Subcutaneous abdominal adipose tissue (tissue), 5 donors: ENCODE results near the gene FXR1.

ENCODE experiments used
- H3K27ac ChIP-seq: one replicate; pipeline ENCODE4 v1.7.0; 2013; ENCODE audit warnings: low read depth, mild to moderate bottlenecking, inconsistent platforms, low read length, moderate library complexity
- H3K27me3 ChIP-seq, 5 donors: one replicate each; pipeline ENCODE4 v1.7.0; 2013; ENCODE audit warnings: low read length in 5 of 5, inconsistent platforms in 1 of 5; ENCODE audit not compliant: control insufficient read depth in 5 of 5, insufficient read depth in 4 of 5
- H3K36me3 ChIP-seq, 5 donors: one replicate each; pipeline ENCODE4 v1.7.0; 2013; ENCODE audit warnings: low read length in 5 of 5; ENCODE audit not compliant: control insufficient read depth in 5 of 5, insufficient read depth in 5 of 5
- H3K4me1 ChIP-seq, 5 donors: one replicate each; pipeline ENCODE4 v1.7.0; 2013; ENCODE audit warnings: low read length in 5 of 5, mild to moderate bottlenecking in 3 of 5, moderate library complexity in 1 of 5; ENCODE audit not compliant: control insufficient read depth in 5 of 5, insufficient read depth in 5 of 5
- H3K4me3 ChIP-seq, 5 donors: one replicate each; pipeline ENCODE4 v1.7.0; 2013; ENCODE audit warnings: low read length in 5 of 5, low read depth in 1 of 5
- H3K9ac ChIP-seq, 5 donors: one replicate each; pipeline ENCODE4 v1.7.0; 2013; ENCODE audit warnings: low read length in 5 of 5, mild to moderate bottlenecking in 4 of 5, moderate library complexity in 3 of 5
- H3K9me3 ChIP-seq, 5 donors: one replicate each; pipeline ENCODE4 v1.7.0; 2013; ENCODE audit warnings: low read length in 5 of 5; ENCODE audit not compliant: control insufficient read depth in 5 of 5
- donor health status: healthy.
- donor health status: healthy.
- donor health status: healthy.
- donor health status: healthy.
- donor health status: healthy.

Gene FXR1

GRCh38 chr3:180909369-180910127 is 2.9 kb upstream of the FXR1 start:
- Histone ChIP-seq H3K36me3 (no peaks in the 10 kb centered on the region), H3K27me3 (no peaks in the 10 kb centered on the region), H3K4me1 (peaks cover 3 to 22% (median 20%) of the 10 kb centered on the region in 5 donors), H3K27ac (no peak overlapping the region), H3K9me3 (no peaks in the 10 kb centered on the region), H3K4me3 (no peak overlapping the region), H3K9ac (no peak overlapping the region)

- no peak overlapping the region for H3K27ac ChIP-seq
These were observed 1.6 kb upstream of the FXR1 start for GRCh38 chr3:180910823-180911222.

GRCh38 chr3:180911876-180912303 is 580 bp upstream of the FXR1 start:
- H3K36me3 ChIP-seq: peaks cover 0 to 4% (median 0%) of the 10 kb centered on the region in 5 donors
- H3K9ac ChIP-seq: peak overlapping the region; percentile 30 to 100 (median 100)
- no peaks in the 10 kb centered on the region for H3K27me3 ChIP-seq
- H3K4me3 ChIP-seq: peak overlapping the region in 4 of 5 donors; percentile 95 to 99 (median 97)
- H3K27ac ChIP-seq: peak overlapping the region; percentile 100
- H3K4me1 ChIP-seq: peaks cover 3 to 32% (median 29%) of the 10 kb centered on the region in 5 donors
- H3K9me3 ChIP-seq: no peaks in the 10 kb centered on the region

More at GRCh38 chr3:180910823-180911222, 1.6 kb upstream of the FXR1 start:
- peaks cover 3 to 32% (median 29%) of the 10 kb centered on the region in 5 donors for H3K4me1 ChIP-seq
- no peaks in the 10 kb centered on the region for H3K27me3 ChIP-seq
- H3K36me3 ChIP-seq: no peaks in the 10 kb centered on the region
- H3K9ac ChIP-seq: no peak overlapping the region
- no peaks in the 10 kb centered on the region for H3K9me3 ChIP-seq
- H3K4me3 ChIP-seq: no peak overlapping the region

GRCh38 chr3:180913581-180914404 is 1.3 kb downstream of the FXR1 start:
- Histone ChIP-seq H3K4me1 (peaks cover 3 to 35% (median 29%) of the 10 kb centered on the region in 5 donors), H3K27ac (peak overlapping the region; percentile 100), H3K4me3 (peak overlapping the region; percentile 95 to 99 (median 98)), H3K27me3 (no peaks in the 10 kb centered on the region), H3K36me3 (peaks cover 0 to 5% (median 0%) of the 10 kb centered on the region in 5 donors), H3K9ac (peak overlapping the region; percentile 99 to 100 (median 100)), H3K9me3 (no peaks in the 10 kb centered on the region)

- Histone ChIP-seq H3K9ac (peak overlapping the region in 1 of 5 donors; percentile 15), H3K4me3 (no peak overlapping the region), H3K36me3 (peaks cover 0 to 5% (median 2%) of the 10 kb centered on the region in 5 donors), H3K4me1 (peaks cover 3 to 24% (median 20%) of the 10 kb centered on the region in 5 donors), H3K9me3 (no peaks in the 10 kb centered on the region), H3K27me3 (no peaks in the 10 kb centered on the region), H3K27ac (no peak overlapping the region)
These were observed 6.1 kb downstream of the FXR1 start for GRCh38 chr3:180918542-180918941.

GRCh38 chr3:180922242-180922641 is 9.8 kb downstream of the FXR1 start:
- Histone ChIP-seq H3K27me3 (no peaks in the 10 kb centered on the region), H3K27ac (no peak overlapping the region), H3K4me3 (no peak overlapping the region), H3K9me3 (no peaks in the 10 kb centered on the region), H3K4me1 (peaks cover 0 to 7% (median 3%) of the 10 kb centered on the region in 5 donors), H3K9ac (no peak overlapping the region), H3K36me3 (peaks cover 0 to 2% (median 0%) of the 10 kb centered on the region in 5 donors)

- no peak overlapping the region for H3K27ac ChIP-seq
- peaks cover 0 to 2% (median 0%) of the 10 kb centered on the region in 5 donors for H3K36me3 ChIP-seq
- H3K9me3 ChIP-seq: no peaks in the 10 kb centered on the region
- H3K27me3 ChIP-seq: no peaks in the 10 kb centered on the region
- peaks cover 0 to 6% (median 2%) of the 10 kb centered on the region in 5 donors for H3K4me1 ChIP-seq
- H3K9ac ChIP-seq: no peak overlapping the region
- H3K4me3 ChIP-seq: no peak overlapping the region
These were observed 11.1 kb downstream of the FXR1 start for GRCh38 chr3:180923561-180923960.

- Histone ChIP-seq H3K27ac (peak overlapping the region; percentile 63), H3K9ac (no peak overlapping the region), H3K4me1 (peaks cover 0 to 4% (median 2%) of the 10 kb centered on the region in 5 donors), H3K4me3 (no peak overlapping the region), H3K36me3 (peaks cover 0 to 2% (median 0%) of the 10 kb centered on the region in 5 donors), H3K27me3 (no peaks in the 10 kb centered on the region), H3K9me3 (no peaks in the 10 kb centered on the region)
These were observed 14.1 kb downstream of the FXR1 start for GRCh38 chr3:180926526-180926925.

- Histone ChIP-seq H3K36me3 (peaks cover 0 to 2% (median 0%) of the 10 kb centered on the region in 5 donors), H3K27me3 (no peaks in the 10 kb centered on the region), H3K9me3 (no peaks in the 10 kb centered on the region), H3K4me1 (peaks cover 0 to 8% (median 2%) of the 10 kb centered on the region in 5 donors), H3K9ac (no peak overlapping the region), H3K4me3 (no peak overlapping the region), H3K27ac (no peak overlapping the region)
These were observed 16.9 kb downstream of the FXR1 start for GRCh38 chr3:180929376-180929775.

- Histone ChIP-seq H3K27ac (no peak overlapping the region), H3K36me3 (peaks cover 0 to 2% (median 0%) of the 10 kb centered on the region in 5 donors), H3K9ac (no peak overlapping the region), H3K27me3 (no peaks in the 10 kb centered on the region), H3K4me1 (peaks cover 0 to 8% (median 2%) of the 10 kb centered on the region in 5 donors), H3K9me3 (no peaks in the 10 kb centered on the region), H3K4me3 (no peak overlapping the region)
These were observed 18.1 kb downstream of the FXR1 start for GRCh38 chr3:180930526-180930925.
